Measurements from ENCODE around the gene CYBC1.
A peak's percentile ranks its signal among the peaks of the same experiment; 100 is the strongest.

Gene CYBC1

DNA sequence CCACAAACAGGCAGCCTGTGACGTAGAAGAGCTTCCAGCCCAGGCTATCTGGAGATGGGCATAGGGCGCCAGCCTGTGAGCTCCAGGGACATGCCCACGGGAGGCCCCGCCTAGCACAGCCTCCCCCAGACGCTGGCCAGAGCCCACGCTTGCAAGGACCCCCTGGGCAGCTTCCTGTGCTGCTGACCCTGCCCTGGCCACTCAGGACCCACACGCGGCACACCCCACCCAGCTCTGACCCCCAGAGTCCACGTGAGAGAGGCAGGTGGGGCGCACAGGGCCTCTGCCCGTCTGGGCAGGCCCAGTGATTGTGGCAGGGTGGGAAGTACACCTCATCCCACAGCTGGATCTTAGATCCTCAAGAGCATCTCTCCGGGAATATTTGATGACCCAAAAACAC lies 3.9 kb downstream of the CYBC1 start:
- no peak for DNase-seq

DNA sequence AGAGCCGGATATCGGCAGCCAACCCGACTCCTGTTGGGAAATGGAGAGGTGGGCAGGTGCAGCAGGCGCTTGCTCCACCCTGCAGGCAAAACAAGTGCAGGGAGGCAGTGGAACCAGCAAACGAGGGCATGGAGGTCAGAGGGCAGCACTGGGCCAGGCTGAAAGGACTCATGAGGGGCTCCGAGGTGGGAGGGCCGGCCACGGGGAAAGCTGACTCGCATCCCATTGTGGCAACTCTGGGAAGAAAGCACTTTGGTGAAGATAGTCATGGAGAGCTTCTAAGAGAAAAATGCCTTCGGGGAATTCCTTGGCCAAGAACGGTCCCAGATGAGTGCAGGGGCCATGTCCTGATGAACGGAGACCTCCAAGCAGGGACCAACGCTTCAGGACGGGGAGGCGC lies 4.4 kb downstream of the CYBC1 start:
- no peak for DNase-seq

DNA sequence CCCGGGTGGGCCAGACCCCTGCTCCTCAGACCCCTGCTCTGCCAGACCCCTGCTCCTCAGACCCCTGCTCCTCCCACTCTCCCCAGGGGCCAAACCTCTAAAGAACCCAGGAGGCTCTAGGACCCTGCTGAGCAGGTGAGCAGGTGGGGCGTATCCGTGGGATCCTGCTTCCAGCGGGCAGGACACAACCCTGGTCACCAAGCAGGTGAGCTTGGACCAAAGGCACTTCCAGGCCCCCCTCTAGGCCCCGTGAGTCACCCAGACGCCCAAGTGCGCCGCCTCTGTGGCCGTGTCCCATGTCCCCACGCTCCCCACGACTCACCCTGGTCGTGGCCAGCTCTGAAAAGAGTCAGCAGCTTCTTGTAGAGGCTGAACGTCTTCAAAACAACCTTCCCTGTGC lies 5.0 kb downstream of the CYBC1 start:
- DNase-seq, result no peak

DNA sequence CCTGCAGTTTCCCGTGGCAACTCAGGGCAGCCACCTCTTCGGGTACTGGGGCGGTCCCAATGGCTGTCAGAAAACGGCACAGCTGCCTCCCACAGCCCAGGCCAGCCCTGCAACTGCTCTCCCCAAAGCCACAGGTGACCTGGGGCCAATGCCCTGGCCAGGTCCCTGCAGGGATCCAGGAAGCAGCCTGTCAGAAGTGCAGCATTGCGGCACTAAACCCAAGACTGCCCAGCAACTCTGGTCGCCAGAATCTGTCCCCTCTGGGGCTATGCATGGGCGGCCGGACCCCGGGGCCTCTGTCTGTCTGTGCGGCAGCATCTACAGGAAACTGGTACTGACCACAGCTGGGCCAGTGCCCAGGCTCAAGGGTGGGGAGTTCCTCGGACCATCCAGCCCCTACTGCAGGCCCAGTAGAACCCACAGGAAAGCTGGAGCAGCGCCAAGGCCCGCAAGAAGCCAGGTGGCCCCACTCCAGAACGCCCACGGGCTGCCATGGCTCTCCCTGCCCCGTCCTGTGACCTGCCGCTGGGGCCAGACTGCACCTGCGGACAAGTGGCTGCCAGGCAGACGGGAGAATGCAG lies 5.5 kb downstream of the CYBC1 start:
- no peak for DNase-seq

DNA sequence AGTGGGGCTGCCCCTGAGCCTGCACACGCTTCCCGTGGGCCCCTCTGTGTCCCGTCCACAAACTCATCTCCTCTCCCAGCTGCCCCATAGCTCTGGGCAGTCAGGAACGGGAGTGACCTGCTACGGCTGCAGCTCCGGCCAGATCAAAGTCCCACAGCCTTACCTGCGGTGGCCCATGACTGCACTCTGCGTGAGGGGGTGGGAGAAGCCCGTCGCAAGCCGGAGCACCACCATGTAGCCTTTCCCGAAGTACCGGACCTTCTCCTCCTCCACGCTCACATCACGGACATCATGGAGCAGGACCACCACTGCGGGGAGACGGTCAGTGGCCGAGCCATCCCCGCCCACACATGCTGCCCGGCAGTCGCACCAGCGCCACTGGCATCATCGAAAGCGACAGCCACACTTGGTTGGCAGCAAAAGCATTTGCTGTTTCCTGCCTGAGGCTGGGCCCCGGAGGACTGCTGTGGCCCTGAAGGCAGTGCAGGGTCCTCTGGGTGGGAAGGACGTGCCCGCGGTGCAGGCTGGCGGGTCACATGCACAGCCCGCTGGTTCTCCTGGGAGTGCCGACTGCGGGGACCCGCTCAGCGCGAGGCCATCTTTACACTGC lies 6.2 kb downstream of the CYBC1 start:
- DNase-seq, result no peak

DNA sequence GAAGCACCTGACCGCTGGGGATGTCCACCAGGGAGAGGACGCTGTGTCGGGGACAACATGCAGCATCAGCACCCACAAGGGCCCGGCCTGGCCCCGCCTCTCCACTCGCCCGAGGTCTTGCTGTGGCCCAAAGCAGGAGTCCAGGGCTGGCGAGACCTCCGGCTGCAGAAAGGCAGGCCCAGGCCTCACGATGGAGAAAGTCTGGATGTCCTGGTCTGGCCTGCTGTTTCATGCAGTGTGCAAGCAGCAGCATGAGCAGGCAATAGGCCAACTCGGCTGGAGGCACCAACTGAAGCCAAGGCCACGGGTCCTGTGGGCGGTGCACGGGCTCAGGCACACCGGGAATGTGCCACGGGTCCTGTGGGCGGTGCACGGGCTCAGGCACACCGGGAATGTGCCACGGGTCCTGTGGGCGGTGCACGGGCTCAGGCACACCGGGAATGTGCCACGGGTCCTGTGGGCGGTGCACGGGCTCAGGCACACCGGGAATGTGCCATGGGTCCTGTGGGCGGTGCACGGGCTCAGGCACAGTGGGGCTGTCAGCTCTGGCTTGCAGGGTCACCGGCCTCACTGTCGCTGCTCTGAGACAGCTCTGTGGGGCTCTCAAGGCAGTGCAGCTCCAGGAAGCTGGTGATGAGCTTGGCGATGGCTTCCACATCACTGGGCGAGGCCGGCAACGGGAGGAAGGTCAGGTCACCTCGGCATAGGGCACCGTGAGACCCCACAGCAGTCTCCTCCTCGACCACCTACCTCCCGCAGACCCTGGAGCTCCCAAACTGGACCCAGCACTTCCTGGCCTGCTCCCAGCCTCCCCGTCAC lies 6.9 kb downstream of the CYBC1 start:
- no peak for DNase-seq

DNA sequence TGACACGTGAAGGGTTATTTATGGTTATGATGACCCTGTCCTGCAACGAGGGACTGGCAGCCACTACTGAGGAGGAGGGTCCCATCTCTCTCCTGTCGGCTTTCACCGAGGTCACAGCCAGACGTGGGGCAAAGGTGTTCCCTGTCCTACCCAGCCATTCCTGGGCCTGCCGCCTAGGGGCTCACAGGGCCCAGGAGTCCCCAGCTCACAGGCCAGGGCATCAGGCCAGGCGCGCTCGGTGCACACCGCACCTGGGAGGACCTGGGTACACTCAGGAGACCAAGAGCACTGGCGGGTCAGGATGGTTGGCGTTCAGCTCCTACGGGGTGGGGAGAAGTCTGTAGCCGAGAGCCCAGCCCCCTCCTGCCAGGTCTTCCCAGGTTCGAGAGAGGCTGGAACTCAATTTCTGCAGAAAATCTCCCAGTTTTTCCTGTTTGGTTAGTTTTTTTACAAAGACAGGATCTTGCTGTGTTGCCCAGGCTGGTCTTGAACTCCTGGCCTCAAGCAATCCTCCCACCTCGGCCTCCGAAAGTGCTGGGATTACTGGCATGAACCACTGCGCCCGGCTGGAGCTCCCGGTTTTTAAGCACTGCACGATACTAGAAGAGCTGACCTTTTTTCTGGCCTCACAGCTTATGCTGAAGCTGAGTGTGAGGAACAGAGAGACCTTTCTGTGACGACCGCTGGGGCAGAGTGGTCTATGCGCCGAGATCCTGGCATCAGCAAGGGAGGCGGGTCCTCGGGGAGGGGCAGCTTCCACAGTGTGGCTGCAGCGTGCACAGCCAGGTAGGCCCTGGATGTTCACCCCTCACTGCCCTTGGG lies 7.7 kb downstream of the CYBC1 start:
- DNase-seq, result no peak

DNA sequence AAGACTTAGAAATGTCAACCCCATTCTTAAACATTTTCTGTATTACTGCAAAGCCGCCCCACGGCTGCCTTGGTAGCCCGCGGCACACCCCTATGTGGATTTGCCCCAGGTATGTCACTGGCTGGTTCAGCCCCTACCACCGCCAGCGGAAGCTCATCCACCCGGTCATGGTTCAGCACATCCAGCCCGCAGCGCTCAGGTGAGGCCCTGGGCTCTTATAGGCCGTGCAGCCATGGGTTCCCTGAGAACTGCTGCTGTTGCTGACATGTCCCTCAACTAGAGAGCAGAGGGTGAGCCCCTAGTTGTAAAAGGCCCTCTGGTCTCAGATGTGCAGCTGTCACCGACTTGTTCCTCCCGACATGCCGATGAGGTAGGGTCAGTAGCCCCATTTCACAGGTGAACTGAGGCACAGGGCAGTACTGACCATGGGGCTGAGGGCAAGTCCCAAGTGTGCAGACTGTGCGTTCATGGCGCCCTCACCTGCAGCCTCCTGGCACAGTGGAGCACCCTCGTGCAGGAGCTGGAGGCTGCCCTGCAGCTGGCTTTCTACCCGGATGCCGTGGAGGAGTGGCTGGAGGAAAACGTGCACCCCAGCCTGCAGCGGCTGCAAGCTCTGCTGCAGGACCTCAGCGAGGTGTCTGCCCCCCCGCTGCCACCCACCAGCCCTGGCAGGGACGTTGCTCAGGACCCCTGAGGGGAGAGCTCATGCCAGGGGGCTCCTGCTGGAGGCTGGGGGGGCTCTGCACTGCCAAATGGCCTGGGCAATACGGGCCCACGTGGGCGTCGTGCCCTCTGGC lies 8.7 kb downstream of the CYBC1 start:
- DNase-seq, result no peak

DNA sequence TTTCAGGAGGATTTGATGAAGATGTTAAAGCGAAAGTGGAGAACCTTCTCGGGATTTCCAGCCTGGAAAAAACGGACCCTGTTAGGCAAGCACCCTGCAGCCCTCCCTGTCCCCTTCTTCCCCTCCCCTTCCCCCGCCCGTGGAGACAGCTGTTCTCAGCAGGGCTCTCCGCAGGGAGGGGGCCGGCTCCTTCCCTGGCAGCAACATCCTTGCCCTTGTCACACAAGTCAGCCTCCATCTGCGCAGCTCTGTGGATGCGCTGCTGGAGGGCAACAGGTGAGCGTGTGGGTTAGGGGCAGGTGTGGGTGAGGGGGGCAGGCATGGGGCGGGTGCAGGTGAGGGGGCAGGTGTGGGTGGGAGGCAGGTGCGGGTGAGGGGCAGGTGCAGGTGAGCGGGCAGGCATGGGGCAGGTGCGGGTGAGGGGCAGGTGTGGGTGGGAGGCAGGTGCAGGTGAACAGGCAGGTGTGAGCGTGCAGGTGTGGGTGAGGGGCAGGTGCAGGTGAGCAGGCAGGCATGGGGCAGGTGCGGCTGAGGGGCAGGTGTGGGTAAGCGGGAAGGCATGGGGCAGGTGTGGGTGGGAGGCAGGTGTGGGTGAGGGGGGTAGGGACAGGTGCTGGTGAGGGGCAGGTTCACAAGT lies 9.4 kb downstream of the CYBC1 start:
- no peak for DNase-seq

DNA sequence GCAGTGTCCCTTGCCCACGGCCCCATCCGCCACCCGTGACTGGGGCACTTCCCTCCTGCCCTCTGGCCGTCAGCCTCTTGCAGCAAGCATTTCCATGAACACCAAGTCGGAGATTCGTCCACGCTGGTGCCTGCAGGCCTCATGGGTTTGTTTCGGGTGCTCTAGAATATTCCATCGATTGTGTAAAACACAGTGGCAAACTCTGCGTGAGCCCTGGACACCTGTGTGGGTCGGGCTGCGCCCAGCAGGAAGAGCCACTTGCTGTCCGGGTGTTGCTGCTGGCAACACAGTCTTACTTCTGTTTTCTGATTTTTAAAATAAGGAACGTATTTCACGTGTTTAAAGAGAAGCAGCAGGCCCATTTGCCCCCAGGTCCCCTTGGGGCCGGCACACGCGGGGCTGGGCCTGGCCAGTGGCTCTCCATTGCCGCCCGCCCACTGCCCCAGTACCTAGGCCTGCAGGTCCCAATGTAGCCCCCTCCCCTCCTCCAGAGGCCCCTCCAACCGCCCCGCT lies 10.0 kb downstream of the CYBC1 start:
- peak in 1 of 2 donors; percentile 22 for DNase-seq

DNA sequence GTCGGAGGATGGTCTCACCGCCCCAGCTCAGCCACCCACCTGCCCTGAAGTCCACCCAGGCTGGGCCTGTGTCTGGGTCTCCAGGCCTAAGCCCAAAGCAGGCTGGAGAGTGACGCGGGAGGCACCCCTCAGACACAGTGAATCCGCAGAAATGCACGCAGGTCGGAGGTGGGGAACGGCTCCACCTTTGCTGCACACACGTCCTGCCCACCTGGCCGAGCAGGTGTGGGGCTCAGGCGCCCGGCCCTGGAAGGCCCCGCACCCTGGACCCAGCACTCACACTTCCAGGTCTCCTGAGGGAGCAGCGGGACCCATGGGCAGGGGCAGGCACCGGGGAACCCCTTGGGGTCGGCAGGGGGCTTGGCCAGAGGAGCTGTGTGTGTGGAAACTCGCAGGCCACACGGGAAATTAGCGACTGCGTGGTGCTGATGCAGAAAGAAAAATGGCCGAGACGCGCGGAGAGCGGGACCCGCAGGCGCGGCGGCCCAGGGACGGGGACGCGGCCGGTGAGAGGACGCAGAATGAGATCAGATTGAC lies 10.7 kb downstream of the CYBC1 start:
- no peak for DNase-seq

DNA sequence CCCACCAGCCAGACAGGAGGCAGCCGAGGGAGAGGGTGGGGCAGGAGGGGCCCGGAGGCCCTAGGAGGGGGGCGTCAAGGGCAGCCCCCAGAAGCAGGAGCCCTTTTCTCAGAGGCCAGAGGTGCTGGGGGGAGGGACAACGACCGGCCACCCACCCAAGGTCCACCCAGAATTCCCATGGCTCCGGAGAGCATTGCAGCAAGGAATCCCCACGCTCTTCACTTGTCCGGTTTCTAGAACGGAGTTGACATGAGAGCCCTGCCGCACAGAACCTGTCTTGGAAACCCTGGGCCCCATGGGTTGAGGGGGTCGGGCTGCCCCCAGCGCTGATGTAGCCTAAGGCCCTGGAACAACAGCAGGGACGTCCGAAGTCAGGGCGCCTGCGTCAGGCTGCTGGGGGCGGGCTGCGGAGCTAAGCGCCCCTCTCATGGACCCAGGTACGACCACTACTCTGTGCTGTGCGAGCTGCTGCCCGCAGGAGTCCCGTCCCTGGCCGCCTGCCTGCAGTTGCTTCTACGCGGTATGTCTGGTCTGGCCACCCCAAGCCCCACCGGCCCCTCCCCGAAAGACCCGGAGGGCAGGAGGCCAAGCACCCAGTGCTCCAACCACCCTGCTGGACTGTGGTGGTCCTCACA lies 11.2 kb downstream of the CYBC1 start:
- no peak for DNase-seq

DNA sequence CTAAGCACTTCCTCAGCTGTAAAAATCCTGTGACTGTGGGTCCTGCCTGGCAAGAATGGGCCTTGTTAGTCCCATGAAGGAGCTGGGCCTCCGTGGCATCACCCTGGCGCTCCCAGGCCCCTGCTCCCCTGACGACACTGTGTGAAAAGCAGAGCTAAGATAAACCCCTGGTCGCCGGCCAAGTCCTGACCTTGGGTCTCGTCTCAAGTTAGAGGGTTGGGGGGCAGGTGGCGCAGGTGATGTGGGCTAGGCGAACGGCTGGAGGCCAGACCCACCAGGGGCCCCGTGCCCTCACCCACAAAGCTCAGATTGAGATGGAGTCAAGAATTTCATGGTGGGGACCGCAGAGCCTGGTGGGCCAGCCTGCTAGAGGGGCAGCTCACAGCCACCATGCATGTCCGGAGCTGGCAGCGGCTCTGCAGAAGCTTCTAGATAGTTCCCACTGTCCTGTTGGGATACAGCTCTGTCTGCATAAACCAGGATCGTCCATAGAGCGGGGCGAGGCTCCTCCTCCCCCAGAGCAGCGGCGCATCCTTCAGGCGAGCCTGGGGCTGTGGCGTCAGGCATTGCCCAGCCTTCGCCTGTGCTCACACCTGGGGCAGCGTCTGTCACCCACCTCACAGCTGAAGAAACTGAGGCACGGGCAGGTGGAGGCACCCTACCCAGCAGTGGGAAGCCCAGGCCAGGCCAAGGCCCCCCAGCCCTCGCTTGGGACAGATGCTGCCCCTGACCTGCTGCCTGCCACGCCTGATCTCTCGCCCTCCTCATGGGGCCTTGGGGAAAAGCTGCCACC lies 12.0 kb downstream of the CYBC1 start:
- no peak for DNase-seq

DNA sequence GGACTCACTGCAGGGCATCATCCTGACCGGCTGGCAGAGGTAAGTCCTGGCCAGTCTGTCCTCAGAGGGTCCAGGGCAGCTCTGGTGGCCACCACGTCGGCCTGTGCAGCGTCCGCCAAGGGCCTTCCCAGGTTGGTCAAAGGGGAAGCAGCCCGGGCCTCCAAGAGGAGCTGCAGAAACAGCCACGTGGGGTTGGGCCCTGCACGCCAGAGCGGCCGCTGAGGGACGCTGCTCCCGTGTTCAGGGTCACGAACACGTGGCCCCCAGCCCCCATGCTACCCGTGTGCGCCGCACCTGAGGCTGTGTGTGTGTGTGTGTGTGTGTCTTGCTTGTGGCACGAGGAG lies 13.3 kb downstream of the CYBC1 start:
- no peak for DNase-seq

DNA sequence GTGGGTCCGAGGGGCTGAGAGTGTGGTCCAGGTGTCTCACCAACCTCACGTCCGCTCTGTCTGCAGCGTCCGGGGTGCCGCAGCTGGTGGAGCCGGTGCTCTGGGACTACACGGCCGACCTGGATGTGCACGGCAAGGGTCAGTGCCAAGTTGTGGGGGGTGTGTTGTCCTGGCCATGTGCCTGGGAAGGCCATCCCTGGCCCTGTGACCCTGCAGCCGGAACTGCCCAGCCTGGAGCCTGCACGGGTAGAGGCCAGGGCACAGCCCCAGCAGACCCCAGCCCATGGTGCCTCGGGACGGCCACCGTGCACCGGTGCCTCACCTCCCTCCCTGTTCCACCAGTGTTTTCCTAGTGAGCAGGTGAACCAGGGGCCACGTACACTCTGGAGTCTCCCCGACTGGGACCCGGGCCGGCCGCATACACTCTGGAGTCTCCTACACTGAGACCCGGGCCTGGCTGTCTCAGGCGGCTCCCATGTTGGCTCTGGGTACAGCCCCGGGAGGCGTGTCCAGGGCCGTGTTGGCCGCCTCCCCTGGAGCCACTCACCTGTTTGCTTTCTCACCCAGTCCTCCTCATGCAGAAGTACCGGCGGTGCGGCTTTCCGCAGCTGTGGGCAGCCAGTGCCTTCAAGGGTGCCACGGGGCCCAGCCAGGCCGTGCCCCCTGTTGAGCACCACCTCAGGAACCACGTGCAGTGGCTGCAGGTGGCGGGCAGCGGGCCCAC lies 13.8 kb downstream of the CYBC1 start:
- DNase-seq, result no peak

DNA sequence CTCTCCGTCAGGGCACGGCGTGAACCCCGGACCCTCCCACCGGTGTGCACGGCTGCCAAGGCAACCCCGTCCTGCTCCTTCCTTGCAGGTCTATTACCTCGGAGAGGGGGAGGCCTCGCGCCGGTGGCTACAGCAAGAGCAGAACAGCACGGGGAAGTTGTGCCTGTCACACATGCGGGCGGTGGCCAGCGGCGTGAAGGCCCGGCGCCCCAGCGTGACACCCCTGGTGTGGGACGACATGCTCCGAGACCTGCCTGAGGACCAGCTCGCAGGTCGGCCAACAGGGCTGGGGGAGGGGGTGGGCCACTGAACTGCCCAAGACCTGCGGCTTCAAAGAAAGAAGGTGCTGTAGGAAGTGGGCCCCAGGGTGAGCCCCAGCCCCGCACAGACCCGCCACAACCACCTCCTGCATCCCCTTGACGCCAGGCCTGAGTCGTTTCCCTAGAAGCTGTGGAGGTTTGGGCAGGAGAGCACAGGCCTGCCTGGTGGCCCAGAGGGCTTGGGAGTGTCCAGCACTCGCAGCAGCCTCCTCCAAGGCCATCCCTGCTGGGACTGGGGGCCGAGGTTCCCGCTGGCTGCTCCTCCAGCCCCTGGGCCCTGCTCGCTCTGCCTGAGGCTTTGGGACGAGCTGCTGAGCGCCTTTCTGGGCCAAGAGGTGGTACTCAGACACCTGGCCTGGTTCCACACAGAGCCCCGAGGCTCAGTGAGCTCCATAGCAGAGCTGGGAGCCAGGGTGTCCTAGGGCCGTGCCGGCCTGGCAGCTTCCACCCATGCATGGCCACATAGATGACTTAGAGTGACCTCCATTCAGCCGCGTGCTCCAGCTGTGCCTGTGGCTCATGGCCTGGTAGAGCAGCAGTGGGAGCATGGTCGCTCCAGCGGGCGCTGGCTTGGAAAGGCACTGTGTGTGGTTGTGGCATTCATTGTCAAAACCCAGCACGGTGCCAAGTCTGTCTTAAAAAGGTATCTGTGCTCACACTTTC lies 14.7 kb downstream of the CYBC1 start:
- no peak for DNase-seq

DNA sequence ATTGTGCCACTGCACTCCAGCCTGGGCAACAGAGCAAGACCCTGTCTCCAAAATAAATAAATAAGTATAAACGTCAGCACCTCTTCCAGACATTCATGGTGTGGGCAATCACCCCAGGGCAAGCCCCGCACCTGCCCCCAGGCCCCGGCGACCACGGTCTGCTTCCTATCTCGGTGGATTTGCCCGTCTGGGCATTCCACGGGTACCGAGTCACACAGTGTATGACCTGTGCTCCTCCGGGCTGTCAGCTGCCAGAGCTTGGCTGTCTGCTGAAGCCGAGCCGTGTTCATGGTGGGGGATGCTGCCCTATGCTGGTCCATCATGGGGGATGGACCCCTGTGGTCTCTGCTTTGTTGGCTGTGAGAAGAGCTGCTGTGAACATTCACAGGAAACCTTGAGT lies 15.4 kb downstream of the CYBC1 start:
- DNase-seq, result no peak

DNA sequence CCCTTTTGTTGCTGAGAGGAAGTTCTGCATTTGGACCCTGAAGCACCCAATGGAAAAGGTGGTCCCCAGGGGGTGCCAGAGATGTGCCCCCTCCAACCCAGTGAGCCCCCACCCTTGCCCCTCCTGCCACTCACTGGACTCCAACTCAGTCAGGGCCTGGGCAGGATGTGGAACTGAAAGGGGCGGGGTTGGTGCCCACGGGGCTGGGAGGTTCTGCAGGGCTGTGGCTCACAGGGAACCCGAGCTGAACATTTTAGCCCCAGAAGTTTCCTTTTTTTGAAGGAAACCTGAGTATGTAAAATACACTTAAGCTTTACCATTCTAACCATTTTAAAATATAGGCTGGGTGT lies 16.4 kb downstream of the CYBC1 start:
- no peak for DNase-seq
